IMR-90 (cell line): Measurements from ENCODE around the gene ASTN2.

Experiments
- BHLHE40 ChIP-seq: fragments of 150-350 bp; IDR thresholded peaks from 2 replicates; pipeline ENCODE4 v1.6.1; 2016; ENCODE audit warnings: mild to moderate bottlenecking, low read depth, low read length
- CEBPB ChIP-seq: IDR thresholded peaks from 2 replicates; pipeline ENCODE4 v1.6.1; 2012; ENCODE audit warnings: low read depth, low read length, improper control_type of control experiment
- CHD1 ChIP-seq: IDR thresholded peaks from 2 replicates; pipeline ENCODE4 v1.6.1; 2012; ENCODE audit warnings: low read depth, low read length, improper control_type of control experiment
- CTCF ChIP-seq: conservative IDR thresholded peaks from 2 replicates; pipeline ENCODE4 v1.5.1; 2012; ENCODE audit warnings: mild to moderate bottlenecking, low read depth, low read length, improper control_type of control experiment
- ELK1 ChIP-seq: fragments of 150-350 bp; IDR thresholded peaks from 2 replicates; pipeline ENCODE4 v1.6.1; 2016; ENCODE audit warnings: low read depth, mild to moderate bottlenecking, low read length, moderate library complexity, borderline replicate concordance
- MAFK ChIP-seq: IDR thresholded peaks from 2 replicates; pipeline ENCODE4 v1.6.1; 2012; ENCODE audit warnings: low read depth, low read length, improper control_type of control experiment
- MXI1 ChIP-seq: IDR thresholded peaks from 2 replicates; pipeline ENCODE4 v1.6.1; 2012; ENCODE audit warnings: low read depth, mild to moderate bottlenecking, low read length, moderate library complexity, borderline replicate concordance
- POLR2A ChIP-seq: IDR thresholded peaks from 2 replicates; pipeline ENCODE4 v1.6.1; 2012; ENCODE audit warnings: mild to moderate bottlenecking, low read depth, low read length
- USF2 ChIP-seq: fragments of 150-350 bp; IDR thresholded peaks from 2 replicates; pipeline ENCODE4 v1.6.1; 2017; ENCODE audit warnings: mild to moderate bottlenecking, antibody characterized with exemption, low read length, low read depth

GRCh38 chr9:116476935-116477381, 937.9 kb downstream of the ASTN2 start:
- TF ChIP-seq CTCF (no peak), CEBPB (no peak), MAFK (no peak), MXI1 (no peak), CHD1 (no peak), POLR2A (no peak), USF2 (no peak), ELK1 (no peak), BHLHE40 (no peak)
